KMS-11 (cell line): ENCODE results near the gene HS3ST3A1.

Source experiments
- H2AFZ ChIP-seq: fragments of 200-600 bp; sonication (generic); 2 replicates; pipeline ENCODE4 v1.6.1; 2016; ENCODE audit warnings: antibody characterized with exemption, mixed run types, low read depth
- H3K27ac ChIP-seq: fragments of 200-600 bp; sonication (generic); 2 replicates; pipeline ENCODE4 v1.6.1; 2016; ENCODE audit warnings: mild to moderate bottlenecking, mixed run types
- H3K27me3 ChIP-seq: fragments of 200-600 bp; sonication (generic); 2 replicates; pipeline ENCODE4 v1.6.1; 2017; ENCODE audit warnings: mild to moderate bottlenecking, low read depth, mixed run types, moderate library complexity; ENCODE audit not compliant: insufficient read depth
- H3K36me3 ChIP-seq: fragments of 200-600 bp; sonication (generic); 2 replicates; pipeline ENCODE4 v1.6.1; 2017; ENCODE audit warnings: mild to moderate bottlenecking, mixed run types; ENCODE audit not compliant: insufficient read depth
- H3K4me1 ChIP-seq: fragments of 200-600 bp; sonication (generic); 2 replicates; pipeline ENCODE4 v1.6.1; 2016; ENCODE audit warnings: mild to moderate bottlenecking, low read depth, mixed run types; ENCODE audit not compliant: poor library complexity, severe bottlenecking
- H3K4me2 ChIP-seq: fragments of 200-600 bp; sonication (generic); 2 replicates; pipeline ENCODE4 v1.7.0; 2016; ENCODE audit warnings: mild to moderate bottlenecking, mixed run types
- H3K4me3 ChIP-seq: fragments of 200-600 bp; sonication (generic); IDR thresholded peaks from 2 replicates; pipeline ENCODE4 v1.6.1; 2017; ENCODE audit warnings: low read depth, low read length, mixed read lengths; ENCODE audit not compliant: insufficient read depth
- H3K79me2 ChIP-seq: fragments of 200-600 bp; sonication (generic); 2 replicates; pipeline ENCODE4 v1.6.1; 2016; ENCODE audit warnings: low read depth, mixed run types; ENCODE audit not compliant: insufficient read depth
- H3K9ac ChIP-seq: fragments of 200-600 bp; sonication (generic); 2 replicates; pipeline ENCODE4 v1.6.1; 2016; ENCODE audit warnings: mild to moderate bottlenecking, mixed run types
- H4K20me1 ChIP-seq: fragments of 200-600 bp; sonication (generic); 2 replicates; pipeline ENCODE4 v1.6.1; 2016; ENCODE audit warnings: mild to moderate bottlenecking, mixed run types; ENCODE audit not compliant: insufficient read depth
- TF ChIP-seq, protein P1 (sequence below): fragments of 200-600 bp; sonication (generic); conservative IDR thresholded peaks from 2 replicates; pipeline ENCODE4 v1.6.1; 2017; ENCODE audit warnings: low read depth, mild to moderate bottlenecking, antibody characterized with exemption, low read length, moderate library complexity, mixed read lengths

HS3ST3A1 gene

DNA sequence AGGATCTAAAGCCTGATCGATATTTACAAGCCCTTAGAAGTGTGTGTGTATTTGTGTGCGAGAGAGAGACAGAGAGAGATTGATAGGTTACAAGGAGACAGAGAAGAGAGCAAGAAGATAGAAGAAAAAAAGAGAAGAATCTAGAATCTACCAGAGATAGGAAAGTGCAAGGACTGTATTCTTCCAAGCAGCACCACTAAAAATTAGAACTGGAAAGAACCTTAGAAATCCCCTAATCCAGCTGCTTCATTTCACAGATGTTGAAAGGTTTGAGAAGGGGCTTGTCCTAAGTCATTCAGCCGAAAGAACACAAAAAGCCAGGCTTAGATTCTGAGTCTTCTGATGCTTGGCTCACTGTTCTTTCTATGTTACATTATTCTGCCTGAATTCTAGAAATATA lies 92.2 kb downstream of the HS3ST3A1 start:
- Histone ChIP-seq H3K79me2 (no peaks in the 10 kb centered on the region), H4K20me1 (no peaks in the 10 kb centered on the region), H3K9ac (no peak overlapping the region), H3K4me3 (no peak overlapping the region), H3K4me2 (no peak overlapping the region), H2AFZ (no peak overlapping the region), H3K27ac (no peak overlapping the region), H3K36me3 (no peaks in the 10 kb centered on the region), H3K4me1 (no peaks in the 10 kb centered on the region), H3K27me3 (no peaks in the 10 kb centered on the region)
- TF ChIP-seq, protein P1, sequence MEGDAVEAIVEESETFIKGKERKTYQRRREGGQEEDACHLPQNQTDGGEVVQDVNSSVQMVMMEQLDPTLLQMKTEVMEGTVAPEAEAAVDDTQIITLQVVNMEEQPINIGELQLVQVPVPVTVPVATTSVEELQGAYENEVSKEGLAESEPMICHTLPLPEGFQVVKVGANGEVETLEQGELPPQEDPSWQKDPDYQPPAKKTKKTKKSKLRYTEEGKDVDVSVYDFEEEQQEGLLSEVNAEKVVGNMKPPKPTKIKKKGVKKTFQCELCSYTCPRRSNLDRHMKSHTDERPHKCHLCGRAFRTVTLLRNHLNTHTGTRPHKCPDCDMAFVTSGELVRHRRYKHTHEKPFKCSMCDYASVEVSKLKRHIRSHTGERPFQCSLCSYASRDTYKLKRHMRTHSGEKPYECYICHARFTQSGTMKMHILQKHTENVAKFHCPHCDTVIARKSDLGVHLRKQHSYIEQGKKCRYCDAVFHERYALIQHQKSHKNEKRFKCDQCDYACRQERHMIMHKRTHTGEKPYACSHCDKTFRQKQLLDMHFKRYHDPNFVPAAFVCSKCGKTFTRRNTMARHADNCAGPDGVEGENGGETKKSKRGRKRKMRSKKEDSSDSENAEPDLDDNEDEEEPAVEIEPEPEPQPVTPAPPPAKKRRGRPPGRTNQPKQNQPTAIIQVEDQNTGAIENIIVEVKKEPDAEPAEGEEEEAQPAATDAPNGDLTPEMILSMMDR = no peak

DNA sequence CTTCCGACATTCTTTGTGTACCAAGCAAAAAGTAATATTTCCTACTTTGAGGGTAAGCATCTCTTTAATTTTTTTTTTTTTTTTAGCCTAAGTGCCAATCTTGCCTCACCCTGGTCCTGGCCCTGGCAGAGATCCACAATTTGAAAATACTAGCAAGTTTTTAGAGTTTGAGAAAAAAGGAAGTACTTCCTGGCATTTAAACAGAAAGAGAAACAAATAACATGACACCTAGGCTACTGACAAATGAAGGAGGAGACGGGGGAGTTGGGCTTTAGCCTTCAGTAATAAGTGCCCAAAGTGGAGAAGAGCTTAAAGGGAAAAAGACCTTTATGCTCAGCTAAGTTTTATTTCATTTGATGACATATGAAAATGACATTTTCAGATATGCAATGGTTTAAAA lies 92.8 kb downstream of the HS3ST3A1 start:
- H3K27me3 ChIP-seq = no peaks in the 10 kb centered on the region
- no peak overlapping the region for H3K4me3 ChIP-seq
- H2AFZ ChIP-seq = no peak overlapping the region
- TF ChIP-seq, protein P1 = no peak
- no peak overlapping the region for H3K9ac ChIP-seq
- H3K4me2 ChIP-seq = no peak overlapping the region
- H3K36me3 ChIP-seq = no peaks in the 10 kb centered on the region
- H3K4me1 ChIP-seq = no peaks in the 10 kb centered on the region
- no peaks in the 10 kb centered on the region for H4K20me1 ChIP-seq
- H3K27ac ChIP-seq = no peak overlapping the region
- H3K79me2 ChIP-seq = no peaks in the 10 kb centered on the region

GRCh38 chr17:13503526-13503925 lies 98.2 kb downstream of the HS3ST3A1 start:
- Histone ChIP-seq H3K9ac (no peak overlapping the region), H3K27ac (no peak overlapping the region), H3K4me3 (no peak overlapping the region), H3K36me3 (no peaks in the 10 kb centered on the region), H3K4me2 (no peak overlapping the region), H3K4me1 (no peaks in the 10 kb centered on the region), H3K79me2 (no peaks in the 10 kb centered on the region), H2AFZ (no peak overlapping the region), H3K27me3 (no peaks in the 10 kb centered on the region), H4K20me1 (no peaks in the 10 kb centered on the region)
- TF ChIP-seq, protein P1 = no peak

DNA sequence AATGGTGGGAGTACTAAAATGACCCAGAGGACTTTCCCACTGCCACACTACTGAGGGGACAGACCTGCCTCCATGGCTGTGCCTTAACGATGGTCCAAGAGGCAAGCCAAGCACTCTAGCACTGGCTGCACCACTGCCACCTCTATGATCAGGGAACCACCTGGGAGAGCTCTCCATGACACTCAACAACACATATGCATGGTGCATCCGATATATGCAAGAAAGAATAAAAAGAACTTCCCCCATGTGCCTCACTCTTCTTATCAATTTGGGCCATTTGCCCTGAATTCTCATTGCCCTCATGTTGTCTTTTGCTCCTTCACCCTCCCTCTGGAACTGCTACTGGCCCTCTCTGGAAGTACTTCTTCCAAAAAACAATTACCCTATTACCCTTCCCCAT lies 99.5 kb downstream of the HS3ST3A1 start:
- Histone ChIP-seq H3K9ac (no peak overlapping the region), H3K4me1 (no peaks in the 10 kb centered on the region), H3K4me3 (no peak overlapping the region), H3K27ac (no peak overlapping the region), H3K27me3 (no peaks in the 10 kb centered on the region), H3K4me2 (no peak overlapping the region), H3K36me3 (no peaks in the 10 kb centered on the region), H3K79me2 (no peaks in the 10 kb centered on the region), H2AFZ (no peak overlapping the region), H4K20me1 (no peaks in the 10 kb centered on the region)
- TF ChIP-seq, protein P1 = no peak
